ENCODE results near the gene STPG1.
"Not testable (repeated sequence)": the region's sequence is repeated elsewhere in the genome, so short reads cannot be mapped to it uniquely, and the experiment has no call there.

STPG1 gene, protein sequence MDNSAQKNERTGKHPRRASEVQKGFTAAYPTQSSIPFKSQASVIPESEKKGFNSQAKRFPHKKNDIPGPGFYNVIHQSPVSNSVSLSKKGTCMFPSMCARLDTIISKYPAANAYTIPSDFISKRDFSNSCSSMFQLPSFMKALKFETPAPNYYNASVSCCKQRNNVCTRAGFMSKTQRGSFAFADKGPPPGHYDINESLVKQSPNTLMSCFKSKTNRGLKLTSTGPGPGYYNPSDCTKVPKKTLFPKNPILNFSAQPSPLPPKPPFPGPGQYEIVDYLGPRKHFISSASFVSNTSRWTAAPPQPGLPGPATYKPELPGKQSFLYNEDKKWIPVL

DNA sequence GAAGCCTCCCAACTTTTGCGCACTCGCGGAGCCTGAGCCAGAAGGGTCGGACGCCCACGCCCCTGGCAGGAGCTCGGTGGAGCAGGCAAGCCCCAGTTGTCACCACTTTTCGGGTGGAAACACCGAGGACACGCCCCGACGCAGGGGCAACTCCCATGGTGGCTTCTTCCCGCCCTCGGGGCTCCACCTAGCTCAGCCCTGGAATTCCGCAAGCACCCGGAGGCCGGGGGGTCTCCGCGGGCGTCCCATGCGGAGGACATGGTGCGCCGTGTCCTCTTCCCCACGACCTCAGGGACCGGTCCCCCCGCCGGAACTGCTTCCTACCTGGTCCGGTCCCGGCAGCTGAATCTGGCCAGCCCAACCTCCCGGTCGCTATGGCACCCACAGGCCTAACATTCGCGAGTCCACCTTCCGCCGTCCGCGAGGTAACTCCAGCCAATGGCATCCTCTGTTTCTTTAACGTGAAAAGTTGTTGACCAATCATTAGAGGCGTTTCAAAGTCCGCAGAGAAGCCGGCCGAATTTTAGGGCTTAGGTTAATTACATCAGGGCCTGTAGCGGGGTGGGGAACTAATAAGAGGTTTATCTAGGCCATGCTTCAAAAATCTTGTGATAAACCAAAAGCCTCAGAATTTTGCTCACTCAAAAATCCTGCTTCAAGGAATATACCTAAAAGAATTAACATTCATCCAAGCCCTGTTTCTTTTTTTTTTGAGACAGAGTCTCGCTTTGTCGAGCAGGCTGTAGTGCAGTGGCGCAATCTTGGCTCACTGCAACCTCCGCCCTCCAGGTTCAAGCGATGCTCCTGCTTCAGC is at the start of gene STPG1:
Gene STPG1 (minus strand): TSS at position 433 of the 814 bp plus-strand sequence. CDS start 12,394 bp downstream, outside the sequence.
- H3K36me3 Mint-ChIP-seq (ENCODE audit: low read depth), result peaks cover 20% of the 10 kb centered on the region
- peak within 1 kb of the TSS; percentile 89 for H3K27ac Mint-ChIP-seq
- peaks cover 57% of the 10 kb centered on the region for H3K4me1 Mint-ChIP-seq (ENCODE audit: low read depth)
- H3K4me3 Mint-ChIP-seq, result peak within 1 kb of the TSS; percentile 85
- peak; percentile 88 for DNase-seq
- no peaks in the 10 kb centered on the region for H3K27me3 Mint-ChIP-seq
- H3K9me3 Mint-ChIP-seq, result no peaks in the 10 kb centered on the region

DNA sequence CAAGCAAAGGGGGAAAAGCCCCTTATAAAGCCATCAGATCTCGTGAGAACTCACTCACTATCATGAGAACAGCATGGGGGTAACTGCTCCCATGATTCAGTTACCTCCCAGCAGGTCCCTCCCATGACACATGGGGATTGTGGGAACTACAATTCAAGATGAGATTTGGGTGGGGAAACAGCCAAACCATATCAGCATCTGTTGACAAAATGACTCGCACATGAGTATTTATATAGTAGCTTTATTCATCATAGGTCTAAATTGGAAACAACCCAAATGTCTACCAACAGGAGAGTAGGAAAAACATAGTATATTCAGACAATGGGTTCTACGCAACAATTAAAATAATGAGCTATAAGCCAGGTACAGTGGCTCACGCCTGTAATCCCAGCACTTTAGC is 48.5 kb upstream of the STPG1 start:
- DNase-seq, H3K4me3 Mint-ChIP-seq, H3K27me3 Mint-ChIP-seq, H3K9me3 Mint-ChIP-seq: not testable (repeated sequence)
- Mint-ChIP-seq H3K36me3 (ENCODE audit: low read depth) (peaks cover 95% of the 10 kb centered on the region), H3K27ac (peak overlapping the region; percentile 7), H3K4me1 (ENCODE audit: low read depth) (peaks cover 40% of the 10 kb centered on the region)

DNA sequence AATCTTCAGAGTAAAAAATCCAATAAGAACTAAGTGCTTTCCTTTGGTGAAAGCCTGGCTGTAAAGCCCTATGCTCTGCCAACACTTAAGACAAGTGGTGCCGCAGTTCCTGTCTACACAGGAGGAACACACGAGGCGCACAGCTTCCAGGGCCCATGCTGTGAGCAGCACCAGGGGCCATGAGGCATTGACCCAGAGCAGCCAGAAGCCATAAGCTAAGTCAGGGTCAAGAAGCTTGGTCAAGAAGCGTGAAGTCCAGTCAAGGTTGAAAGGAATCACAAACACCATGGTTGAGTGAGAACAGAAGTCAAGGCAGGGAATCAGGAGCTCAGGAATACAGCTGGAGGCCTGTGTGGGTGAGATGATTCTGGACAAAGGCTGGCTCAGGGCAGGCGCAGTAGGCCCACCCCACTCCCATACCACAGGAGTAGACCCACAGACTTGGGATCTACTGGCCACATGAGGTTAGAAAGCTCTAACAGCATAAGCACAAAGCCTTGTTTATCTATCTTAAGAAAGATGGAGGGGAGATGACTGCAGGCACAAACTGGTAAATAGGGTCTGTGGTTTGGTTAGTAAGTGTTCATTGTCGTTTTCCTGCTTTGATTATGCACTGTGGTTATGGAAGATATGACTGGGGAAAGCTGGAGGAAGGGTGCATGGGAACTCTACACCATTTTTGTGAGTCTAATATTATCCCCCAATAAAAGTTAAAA is 46.1 kb upstream of the STPG1 start:
- peaks cover 91% of the 10 kb centered on the region for H3K36me3 Mint-ChIP-seq (ENCODE audit: low read depth)
- H3K27ac Mint-ChIP-seq, result peak overlapping the region; percentile 50
- peaks cover 33% of the 10 kb centered on the region for H3K4me1 Mint-ChIP-seq (ENCODE audit: low read depth)

DNA sequence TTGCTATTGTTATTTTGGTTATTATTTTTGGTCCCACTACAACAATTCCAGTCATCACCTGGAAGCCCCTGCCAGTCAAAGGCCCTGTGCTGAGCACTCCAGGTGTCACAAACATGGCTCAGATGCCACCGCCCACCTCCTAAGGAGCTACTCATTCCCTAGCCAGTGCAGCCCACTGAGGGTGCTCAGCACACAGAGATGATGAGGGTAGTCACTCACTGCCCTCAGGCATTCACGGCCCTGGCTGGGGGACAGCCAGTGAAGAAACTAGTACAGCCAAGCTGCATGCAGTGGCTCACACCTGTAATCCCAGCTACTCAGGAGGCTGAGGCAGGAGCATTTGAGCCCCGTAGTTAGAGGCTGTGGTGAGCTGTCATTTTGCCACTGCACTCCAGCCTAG is 44.3 kb upstream of the STPG1 start:
- DNase-seq, result no peak
- H3K4me1 Mint-ChIP-seq (ENCODE audit: low read depth), result peaks cover 19% of the 10 kb centered on the region
- no peak overlapping the region for H3K27ac Mint-ChIP-seq
- H3K9me3 Mint-ChIP-seq, result peaks cover 9% of the 10 kb centered on the region
- H3K4me3 Mint-ChIP-seq, result no peak overlapping the region
- no peaks in the 10 kb centered on the region for H3K27me3 Mint-ChIP-seq
- H3K36me3 Mint-ChIP-seq (ENCODE audit: low read depth), result peaks cover 91% of the 10 kb centered on the region

More for the DNA sequence above, 46.1 kb upstream of the STPG1 start:
- no peak for DNase-seq
- peaks cover 9% of the 10 kb centered on the region for H3K9me3 Mint-ChIP-seq
- no peak overlapping the region for H3K4me3 Mint-ChIP-seq
- H3K27me3 Mint-ChIP-seq, result no peaks in the 10 kb centered on the region

DNA sequence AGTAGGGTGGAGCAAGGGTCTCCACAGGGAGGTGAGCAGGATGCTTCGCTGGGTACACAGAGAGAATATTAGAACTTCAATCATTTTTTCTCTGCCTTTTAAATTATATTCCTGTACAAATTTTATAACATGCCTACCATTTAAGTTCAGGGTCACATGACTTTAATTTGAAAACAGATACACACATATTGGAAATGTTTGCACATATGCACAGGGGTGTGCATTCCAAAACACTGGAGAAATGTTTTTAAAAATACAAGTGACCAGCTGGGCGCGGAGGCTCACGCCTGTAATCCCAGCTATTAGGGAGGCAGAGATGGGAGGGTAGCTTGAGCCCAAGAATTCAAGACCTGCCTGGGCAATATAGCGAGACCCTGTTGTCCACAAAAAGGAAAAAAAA is 41.7 kb upstream of the STPG1 start:
- no peaks in the 10 kb centered on the region for H3K9me3 Mint-ChIP-seq
- peaks cover 92% of the 10 kb centered on the region for H3K36me3 Mint-ChIP-seq (ENCODE audit: low read depth)
- DNase-seq, result no peak
- no peak overlapping the region for H3K4me3 Mint-ChIP-seq
- H3K27me3 Mint-ChIP-seq, result no peaks in the 10 kb centered on the region
- peaks cover 13% of the 10 kb centered on the region for H3K4me1 Mint-ChIP-seq (ENCODE audit: low read depth)
- no peak overlapping the region for H3K27ac Mint-ChIP-seq

DNA sequence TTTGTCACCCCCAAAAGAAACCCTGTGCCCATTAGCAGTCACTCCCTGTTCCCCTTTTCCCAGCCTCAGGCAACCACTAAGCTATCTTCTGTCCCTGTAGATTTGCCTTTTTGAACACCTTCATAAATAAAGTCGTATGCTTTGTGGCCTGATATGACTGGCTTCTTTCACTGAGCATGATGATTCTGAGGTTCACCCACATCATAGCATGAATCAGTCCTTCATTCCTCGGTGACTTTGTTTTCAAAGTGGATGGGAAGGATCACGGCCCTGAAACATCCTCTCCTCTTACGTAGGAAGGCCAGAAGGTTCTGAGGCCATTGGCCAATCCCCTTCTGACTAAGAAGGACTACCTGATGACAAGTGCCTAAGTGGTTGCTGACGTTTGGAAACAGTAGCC is 41.1 kb upstream of the STPG1 start:
- H3K27me3 Mint-ChIP-seq, result no peaks in the 10 kb centered on the region
- no peak for DNase-seq
- no peak overlapping the region for H3K4me3 Mint-ChIP-seq
- no peaks in the 10 kb centered on the region for H3K9me3 Mint-ChIP-seq
- peaks cover 92% of the 10 kb centered on the region for H3K36me3 Mint-ChIP-seq (ENCODE audit: low read depth)
- peak overlapping the region; percentile 45 for H3K27ac Mint-ChIP-seq
- peaks cover 13% of the 10 kb centered on the region for H3K4me1 Mint-ChIP-seq (ENCODE audit: low read depth)

DNA sequence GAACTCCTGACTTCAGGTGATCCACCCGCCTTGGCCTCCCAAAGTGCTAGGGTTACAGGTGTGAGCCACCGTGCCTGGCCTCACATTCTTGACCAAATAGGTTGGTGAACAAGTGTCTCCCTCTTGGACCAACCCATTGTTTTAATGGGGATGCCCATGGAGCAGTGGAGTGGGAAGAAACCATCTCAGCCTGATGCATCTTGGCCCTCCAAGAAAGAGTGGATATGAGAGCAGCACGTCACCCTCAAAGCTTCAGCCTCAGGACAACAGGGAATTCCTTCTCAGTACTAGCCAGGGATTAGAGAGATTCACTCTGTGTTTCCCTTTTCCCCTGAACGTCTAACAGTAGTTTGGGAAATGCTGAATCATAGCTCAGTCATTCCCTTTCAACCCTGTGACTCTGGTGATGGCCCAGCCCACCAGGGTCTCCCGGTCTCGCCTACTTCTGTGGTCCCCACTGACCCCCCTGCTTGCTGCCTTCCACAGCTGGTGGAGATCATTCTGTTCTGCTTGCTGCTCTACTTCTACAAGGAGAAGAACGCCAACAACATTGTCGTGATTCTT is 39.4 kb upstream of the STPG1 start:
- no peak overlapping the region for H3K27ac Mint-ChIP-seq
- H3K4me3 Mint-ChIP-seq, result no peak overlapping the region
- no peaks in the 10 kb centered on the region for H3K27me3 Mint-ChIP-seq
- DNase-seq, result no peak
- no peaks in the 10 kb centered on the region for H3K9me3 Mint-ChIP-seq
- peaks cover 12% of the 10 kb centered on the region for H3K4me1 Mint-ChIP-seq (ENCODE audit: low read depth)
- peaks cover 88% of the 10 kb centered on the region for H3K36me3 Mint-ChIP-seq (ENCODE audit: low read depth)

DNA sequence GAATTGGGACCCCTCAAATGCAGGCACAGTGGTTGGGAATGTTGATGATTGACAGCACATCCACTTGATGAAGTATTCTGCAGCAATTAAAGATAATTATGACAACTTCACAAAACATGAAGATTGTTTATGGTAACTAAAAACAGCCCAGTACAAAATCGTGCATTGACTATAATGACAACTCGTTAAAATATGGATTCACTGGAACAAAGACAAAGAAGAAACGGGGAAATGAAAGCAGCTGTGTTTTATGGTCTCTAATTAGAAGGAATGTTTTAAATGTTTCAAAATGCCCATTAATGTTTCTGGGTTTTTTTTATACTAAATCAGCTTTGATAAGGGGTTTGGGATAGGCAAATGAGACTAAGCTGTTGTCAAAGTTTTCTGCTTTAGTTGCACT is 38.2 kb upstream of the STPG1 start:
- Mint-ChIP-seq H3K4me1 (ENCODE audit: low read depth) (peaks cover 12% of the 10 kb centered on the region), H3K27ac (peak overlapping the region; percentile 30), H3K36me3 (ENCODE audit: low read depth) (peaks cover 87% of the 10 kb centered on the region), H3K4me3 (no peak overlapping the region), H3K27me3 (no peaks in the 10 kb centered on the region), H3K9me3 (no peaks in the 10 kb centered on the region)
- DNase-seq, result no peak

DNA sequence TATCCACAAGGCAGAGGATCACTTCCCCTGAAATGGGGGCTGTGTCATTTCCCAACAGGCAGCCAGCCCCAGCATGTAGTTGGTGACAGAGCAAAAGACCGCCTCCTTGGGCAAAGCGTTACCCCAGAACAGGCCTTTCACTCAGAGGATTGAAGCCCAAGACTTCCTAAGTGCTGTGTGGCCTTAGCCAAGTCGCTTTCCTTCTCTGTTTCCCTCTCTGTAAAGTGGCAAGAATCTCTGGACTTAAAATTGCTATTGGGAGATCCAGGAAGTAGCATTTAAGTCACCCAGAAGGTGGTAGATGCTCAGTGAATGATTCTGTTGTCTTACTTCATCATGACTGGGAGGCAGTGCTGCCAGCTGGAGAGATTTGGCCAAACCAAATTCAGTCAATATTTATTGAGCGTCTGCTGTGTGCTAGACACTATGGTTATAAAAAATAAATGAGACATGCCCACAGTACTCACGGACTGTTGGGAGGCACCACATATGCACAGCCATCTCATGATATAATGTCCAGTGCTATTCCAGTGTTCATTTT is 37.3 kb upstream of the STPG1 start:
- H3K36me3 Mint-ChIP-seq (ENCODE audit: low read depth), result peaks cover 92% of the 10 kb centered on the region
- no peak for DNase-seq
- no peaks in the 10 kb centered on the region for H3K9me3 Mint-ChIP-seq
- peaks cover 12% of the 10 kb centered on the region for H3K4me1 Mint-ChIP-seq (ENCODE audit: low read depth)
- H3K27me3 Mint-ChIP-seq, result no peaks in the 10 kb centered on the region
- H3K27ac Mint-ChIP-seq, result no peak overlapping the region
- H3K4me3 Mint-ChIP-seq, result no peak overlapping the region

DNA sequence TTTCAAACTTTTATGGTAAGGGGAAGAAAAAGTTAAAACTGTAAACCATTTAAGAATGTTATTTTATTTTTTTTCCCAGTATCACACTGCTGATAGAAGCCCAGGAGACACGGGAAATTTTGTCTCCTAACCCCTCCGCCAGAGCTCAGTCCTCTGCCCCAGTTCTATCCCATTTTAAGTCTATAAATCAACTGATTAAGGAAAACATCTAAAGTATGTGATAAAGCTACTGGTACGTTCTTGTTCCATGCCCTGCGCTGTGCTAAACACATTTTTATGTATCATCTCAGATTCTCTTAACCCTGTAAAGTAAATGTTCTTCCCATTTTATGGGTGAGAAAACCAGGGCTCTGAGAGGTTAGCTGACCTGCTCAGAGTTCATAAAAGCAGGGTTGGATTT is 36.7 kb upstream of the STPG1 start:
- Mint-ChIP-seq H3K27me3 (no peaks in the 10 kb centered on the region), H3K4me3 (no peak overlapping the region), H3K36me3 (ENCODE audit: low read depth) (peaks cover 91% of the 10 kb centered on the region), H3K27ac (no peak overlapping the region), H3K9me3 (no peaks in the 10 kb centered on the region), H3K4me1 (ENCODE audit: low read depth) (peaks cover 12% of the 10 kb centered on the region)
- no peak for DNase-seq

DNA sequence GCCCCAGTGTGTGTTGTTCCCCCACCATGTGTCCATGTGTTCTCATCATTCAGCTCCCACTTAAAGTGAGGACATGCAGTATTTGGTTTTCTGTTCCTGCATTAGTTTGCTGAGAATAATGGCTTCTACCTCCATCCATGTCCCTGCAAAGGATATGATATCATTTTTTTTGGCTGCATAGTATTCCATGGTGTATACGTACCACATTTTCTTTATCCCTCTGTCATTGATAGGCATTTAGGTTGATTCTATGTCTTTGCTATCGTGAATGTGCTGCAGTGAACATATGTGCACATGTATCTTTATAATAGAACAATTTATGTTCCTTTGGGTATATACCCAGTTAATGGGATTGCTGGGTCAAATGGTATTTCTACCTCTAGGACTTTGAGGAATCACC is 32.9 kb upstream of the STPG1 start:
- H3K36me3 Mint-ChIP-seq (ENCODE audit: low read depth), result peaks cover 93% of the 10 kb centered on the region
- H3K4me3 Mint-ChIP-seq; H3K27ac Mint-ChIP-seq; H3K9me3 Mint-ChIP-seq; H3K27me3 Mint-ChIP-seq; H3K4me1 Mint-ChIP-seq (ENCODE audit: low read depth); DNase-seq: not testable (repeated sequence)

DNA sequence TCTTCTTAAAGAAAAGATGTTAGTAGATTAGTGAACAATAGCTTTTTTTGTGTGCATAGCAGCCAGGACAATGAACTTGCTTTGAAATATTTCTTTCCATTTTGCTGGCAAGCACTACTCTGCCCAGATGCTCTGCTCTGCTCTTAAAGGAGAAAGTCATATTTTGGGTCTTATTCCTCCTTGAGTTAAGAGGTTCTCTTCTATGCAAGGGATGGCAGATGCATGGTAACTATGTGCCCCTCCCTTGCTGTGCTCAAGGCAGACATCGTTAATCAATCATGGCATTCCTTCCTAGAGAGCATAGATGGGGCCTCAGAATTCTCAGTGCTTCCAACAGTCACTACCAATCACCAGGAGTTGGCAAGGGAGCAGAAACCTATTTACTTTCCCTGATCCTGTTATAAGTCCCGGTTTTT is 29.7 kb upstream of the STPG1 start:
- Mint-ChIP-seq H3K4me1 (ENCODE audit: low read depth) (peaks cover 4% of the 10 kb centered on the region), H3K9me3 (no peaks in the 10 kb centered on the region), H3K4me3 (no peak overlapping the region), H3K36me3 (ENCODE audit: low read depth) (peaks cover 79% of the 10 kb centered on the region), H3K27me3 (no peaks in the 10 kb centered on the region), H3K27ac (no peak overlapping the region)
- DNase-seq, result no peak

DNA sequence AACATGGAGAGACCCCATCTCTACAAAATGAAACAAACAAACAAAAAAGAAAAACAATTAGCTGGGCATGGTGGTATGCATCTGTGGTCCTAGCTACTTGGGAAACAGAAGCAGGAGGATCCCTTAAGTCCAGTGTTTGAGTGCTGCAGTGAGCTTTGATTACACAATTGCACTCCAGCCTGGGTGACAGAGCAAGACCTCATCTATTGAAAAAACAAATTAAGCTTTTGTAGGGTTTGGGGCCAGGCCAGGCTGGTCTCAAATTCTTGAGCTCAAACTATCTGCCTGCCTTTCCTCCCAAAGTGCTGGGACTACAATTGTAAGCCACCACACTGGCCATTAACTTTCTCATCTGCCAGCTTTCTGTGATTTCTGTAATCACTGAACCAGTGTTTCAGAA is 29.2 kb upstream of the STPG1 start:
- Mint-ChIP-seq H3K9me3 (no peaks in the 10 kb centered on the region), H3K4me3 (no peak overlapping the region), H3K27me3 (no peaks in the 10 kb centered on the region)

DNA sequence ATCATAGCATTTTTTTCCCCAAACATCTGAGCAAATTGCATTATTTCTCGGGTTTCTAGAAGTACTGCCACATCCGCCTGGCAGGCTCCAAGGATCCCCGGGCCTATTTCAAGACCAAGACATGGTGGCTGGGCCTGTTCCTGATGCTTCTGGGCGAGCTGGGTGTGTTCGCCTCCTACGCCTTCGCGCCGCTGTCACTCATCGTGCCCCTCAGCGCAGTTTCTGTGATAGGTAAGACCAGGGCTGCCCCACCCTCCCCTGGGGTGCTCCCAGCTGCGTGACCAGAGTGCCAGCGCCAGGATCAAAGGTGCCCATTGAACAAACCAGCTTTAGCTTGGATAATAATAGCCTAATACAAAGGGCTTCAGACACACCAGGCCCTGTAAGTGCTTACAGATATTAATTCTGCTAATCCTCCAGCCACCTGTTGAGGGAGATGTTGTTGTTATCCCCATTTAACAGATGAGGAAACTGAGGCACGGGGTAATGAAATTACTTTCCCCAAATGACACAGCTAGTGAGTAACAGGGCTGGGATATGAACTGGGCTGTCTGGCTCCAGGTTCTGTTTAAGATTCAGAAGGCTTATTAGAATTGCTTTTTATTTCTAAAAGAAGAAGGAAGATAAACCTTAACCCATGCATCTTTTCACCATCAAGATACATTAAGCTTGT is 28.6 kb upstream of the STPG1 start:
- H3K4me1 Mint-ChIP-seq (ENCODE audit: low read depth), result peaks cover 6% of the 10 kb centered on the region
- H3K27ac Mint-ChIP-seq, result no peak overlapping the region
- H3K36me3 Mint-ChIP-seq (ENCODE audit: low read depth), result peaks cover 75% of the 10 kb centered on the region
- H3K9me3 Mint-ChIP-seq, result no peaks in the 10 kb centered on the region
- H3K4me3 Mint-ChIP-seq, result no peak overlapping the region
- no peak for DNase-seq
- H3K27me3 Mint-ChIP-seq, result no peaks in the 10 kb centered on the region

More for the DNA sequence above, 29.2 kb upstream of the STPG1 start:
- Mint-ChIP-seq H3K4me1 (ENCODE audit: low read depth) (peaks cover 4% of the 10 kb centered on the region), H3K36me3 (ENCODE audit: low read depth) (peaks cover 75% of the 10 kb centered on the region), H3K27ac (no peak overlapping the region)
- DNase-seq, result no peak
